Ishikawa (cell line): ENCODE measurements around the gene HMX1.

Source experiments
- MAX ChIP-seq: IDR thresholded peaks from 2 replicates; pipeline ENCODE4 v1.6.1; 2012
- YY1 ChIP-seq: IDR thresholded peaks from 2 replicates; pipeline ENCODE4 v1.6.1; 2012; ENCODE audit warnings: low read depth

DNA sequence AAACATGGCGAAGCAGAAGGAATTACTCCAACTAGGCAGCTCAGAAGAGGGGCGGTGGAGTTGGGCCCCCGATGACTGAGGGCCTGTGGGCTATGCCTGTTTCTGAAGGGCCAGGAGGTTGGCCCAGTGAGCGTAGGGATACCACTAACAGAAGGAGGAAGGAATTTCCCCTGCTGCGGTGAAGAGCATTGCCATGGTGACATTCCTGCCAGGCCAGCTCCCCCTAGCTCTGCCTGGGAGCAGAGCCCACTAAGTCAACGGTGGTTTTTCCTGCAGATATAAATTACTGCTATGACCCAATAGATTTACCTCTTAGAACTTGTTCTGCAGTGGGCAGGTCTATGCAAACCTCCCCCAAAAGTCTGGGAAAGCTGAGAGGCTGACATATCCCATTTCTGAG, 28.9 kb upstream of the HMX1 start:
- TF ChIP-seq YY1 (no peak), MAX (no peak)
